ENCODE measurements around the gene ANO3.

- TF ChIP-seq CTCF (IDR thresholded peaks at IDR 0.05) (no peak), POLR2A (IDR thresholded peaks at IDR 0.05) (no peak)
Observed at GRCh38 chr11:26474401-26474800, 142.5 kb downstream of the ANO3 start.

Data from uterus (tissue), 2 donors.